ENCODE results near the gene ADCY7.

- TF ChIP-seq POLR2A (IDR thresholded peaks at IDR 0.05; ENCODE audit: low read depth, low read length) (no peak), TAF1 (IDR thresholded peaks at IDR 0.05; ENCODE audit: low read depth, low read length) (no peak), POLR2AphosphoS5 (IDR thresholded peaks at IDR 0.05; ENCODE audit: low read depth, low read length) (no peak)
These were observed 35.5 kb downstream of the ADCY7 start for GRCh38 chr16:50301626-50302471.

Measured in GM12891 (cell line).